Measurements from ENCODE around the gene IL19.

- TF ChIP-seq CREM (IDR thresholded peaks at IDR 0.05; ENCODE audit: low read depth), result no peak
- TF ChIP-seq, protein P1, sequence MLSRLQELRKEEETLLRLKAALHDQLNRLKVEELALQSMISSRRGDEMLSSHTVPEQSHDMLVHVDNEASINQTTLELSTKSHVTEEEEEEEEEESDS (CRISPR knock-in tag; IDR thresholded peaks at IDR 0.05), result no peak
- TF ChIP-seq RAD21 (CRISPR knock-in tag; conservative IDR thresholded peaks at IDR 0.05 in 1 of 2, IDR thresholded peaks at IDR 0.05 in 1 of 2), result no peak
- no peak for TF ChIP-seq MLLT1 (IDR thresholded peaks at IDR 0.05)
- TF ChIP-seq ZNF274 (IDR thresholded peaks at IDR 0.05; ENCODE audit: borderline replicate concordance, low read depth, low read length), result no peak
- TF ChIP-seq RBM39 (optimal IDR thresholded peaks at IDR 0.05; ENCODE audit: low read depth, low read length), result no peak
- no peak for TF ChIP-seq NFATC3 (IDR thresholded peaks at IDR 0.05)
- TF ChIP-seq, protein P2, sequence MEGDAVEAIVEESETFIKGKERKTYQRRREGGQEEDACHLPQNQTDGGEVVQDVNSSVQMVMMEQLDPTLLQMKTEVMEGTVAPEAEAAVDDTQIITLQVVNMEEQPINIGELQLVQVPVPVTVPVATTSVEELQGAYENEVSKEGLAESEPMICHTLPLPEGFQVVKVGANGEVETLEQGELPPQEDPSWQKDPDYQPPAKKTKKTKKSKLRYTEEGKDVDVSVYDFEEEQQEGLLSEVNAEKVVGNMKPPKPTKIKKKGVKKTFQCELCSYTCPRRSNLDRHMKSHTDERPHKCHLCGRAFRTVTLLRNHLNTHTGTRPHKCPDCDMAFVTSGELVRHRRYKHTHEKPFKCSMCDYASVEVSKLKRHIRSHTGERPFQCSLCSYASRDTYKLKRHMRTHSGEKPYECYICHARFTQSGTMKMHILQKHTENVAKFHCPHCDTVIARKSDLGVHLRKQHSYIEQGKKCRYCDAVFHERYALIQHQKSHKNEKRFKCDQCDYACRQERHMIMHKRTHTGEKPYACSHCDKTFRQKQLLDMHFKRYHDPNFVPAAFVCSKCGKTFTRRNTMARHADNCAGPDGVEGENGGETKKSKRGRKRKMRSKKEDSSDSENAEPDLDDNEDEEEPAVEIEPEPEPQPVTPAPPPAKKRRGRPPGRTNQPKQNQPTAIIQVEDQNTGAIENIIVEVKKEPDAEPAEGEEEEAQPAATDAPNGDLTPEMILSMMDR (IDR thresholded peaks at IDR 0.05 in 2 of 3, conservative IDR thresholded peaks at IDR 0.05 in 1 of 3; ENCODE audit: insufficient read depth in 2 of 3, low read depth in 1 of 3, low read length in 3 of 3), result no peak
- no peak for TF ChIP-seq ZZZ3 (IDR thresholded peaks at IDR 0.05)
- no peak for TF ChIP-seq ZFP36 (IDR thresholded peaks at IDR 0.05; ENCODE audit: low read depth, low read length, partially characterized antibody)
- no peak for TF ChIP-seq TAF7 (tag; IDR thresholded peaks at IDR 0.05)
- TF ChIP-seq TCF3 (CRISPR knock-in tag; IDR thresholded peaks at IDR 0.05), result no peak
- no peak for TF ChIP-seq FOXP1 (CRISPR knock-in tag; IDR thresholded peaks at IDR 0.05)
These were observed 16.6 kb upstream of the IL19 start for GRCh38 chr1:206754011-206754410.

All from K562 (cell line).